Caco-2 (cell line): Measurements from ENCODE around the gene ZMYND19. TPM values are rescaled to one million over a fixed set of nuclear protein-coding genes. Genes with fewer than 3 reads are reported as not detected.
A peak's percentile ranks its signal among the peaks of the same experiment; 100 is the strongest.

ENCODE experiments used
- BruUV-seq: library from RNA; stranded (reverse); fragments of 400-500 nt; replicated peaks from 2 replicates; lab custom pipeline; 2021; lab: Mats Ljungman, UMichigan
- CTCF ChIA-PET: fragments of 300-600 bp; sonication (Branson Sonifier 250); formaldehyde crosslinking; loops from one replicate; lab custom pipeline; 2022; ENCODE audit warnings: antibody characterized with exemption; lab: Charles Lee
- POLR2A ChIA-PET: fragments of 300-600 bp; sonication (Branson Sonifier 250); formaldehyde crosslinking; loops from one replicate; lab custom pipeline; 2022; ENCODE audit warnings: antibody characterized with exemption; lab: Charles Lee
- DNase-seq, 2 experiments: peaks; one replicate each; pipeline versions ENCODE4 v3.0.0 to v3.0.0-alpha.2; 2020 to 2022
- H3K27me3 ChIP-seq: replicated peaks from 2 replicates; pipeline ENCODE4 v1.6.0; 2011; ENCODE audit warnings: low read length; ENCODE audit not compliant: control insufficient read depth, insufficient read depth
- H3K36me3 ChIP-seq: 2 replicates; pipeline ENCODE4 v1.5.1; 2011; ENCODE audit warnings: low read length; ENCODE audit not compliant: control insufficient read depth, insufficient read depth
- H3K4me1 ChIP-seq: fragments of 250-450 bp; sonication (Bioruptor Pico); 2 replicates; pipeline ENCODE4 v1.5.1; 2020; ENCODE audit warnings: mild to moderate bottlenecking
- H3K4me3 ChIP-seq: 2 replicates; pipeline ENCODE4 v1.5.1; 2011; ENCODE audit warnings: low read depth, mild to moderate bottlenecking, control low read depth, low read length
- H3K9me3 ChIP-seq: fragments of 250-450 bp; sonication (Bioruptor Pico); 2 replicates; pipeline ENCODE4 v1.5.1; 2020; ENCODE audit warnings: mild to moderate bottlenecking, moderate library complexity
- H3K27ac Mint-ChIP-seq: one replicate; pipeline ENCODE4 v1.8.0; 2022; ENCODE audit warnings: mixed read lengths; ENCODE audit not compliant: unreplicated experiment
- H3K27me3 Mint-ChIP-seq: one replicate; pipeline ENCODE4 v1.8.0; 2022; ENCODE audit warnings: mixed read lengths; ENCODE audit not compliant: insufficient read depth, unreplicated experiment
- H3K36me3 Mint-ChIP-seq: one replicate; pipeline ENCODE4 v1.8.0; 2022; ENCODE audit warnings: mild to moderate bottlenecking, mixed read lengths; ENCODE audit not compliant: insufficient read depth, unreplicated experiment
- H3K4me1 Mint-ChIP-seq: one replicate; pipeline ENCODE4 v1.8.0; 2022; ENCODE audit warnings: low read depth, mixed read lengths; ENCODE audit not compliant: unreplicated experiment
- H3K4me3 Mint-ChIP-seq: one replicate; pipeline ENCODE4 v1.8.0; 2022; ENCODE audit warnings: mild to moderate bottlenecking, moderate library complexity, mixed read lengths; ENCODE audit not compliant: unreplicated experiment
- H3K9me3 Mint-ChIP-seq: one replicate; pipeline ENCODE4 v1.8.0; 2022; ENCODE audit warnings: mixed read lengths; ENCODE audit not compliant: unreplicated experiment
- CTCF ChIP-seq, 2 experiments: fragments of 200-600 bp in 1 of 2; IDR thresholded peaks; 1 replicate in 1 of 2; 2 replicates in 1 of 2; pipeline versions ENCODE4 v1.5.1 to v1.8.0; 2011 to 2022; ENCODE audit warnings: antibody characterized with exemption in 1 of 2, control low read depth in 1 of 2, inconsistent platforms in 1 of 2, low read depth in 1 of 2, low read length in 1 of 2, mild to moderate bottlenecking in 1 of 2, moderate library complexity in 1 of 2; ENCODE audit not compliant: insufficient read depth in 1 of 2, severe bottlenecking in 1 of 2, unreplicated experiment in 1 of 2
- intact Hi-C: fragments of 100-400 bp; cut with micrococcal nuclease; formaldehyde crosslinking; loops from one replicate; pipeline ENCODE4 v1.10.0; 2022; ENCODE audit not compliant: unreplicated experiment
- total RNA-seq: library from RNA; stranded (reverse); gene quantifications from 2 replicates; pipeline ENCODE4 v1.2.3, GENCODE V29; 2022

The ZMYND19 gene
- total RNA-seq, 1 experiment from 2014 or later, result 66.3 TPM

GRCh38 chr9:137618105-137619067 lies 28.1 kb upstream of the ZMYND19 start, which contains the start of gene EHMT1:
Gene EHMT1 (plus strand): TSS chr9:137619005. CDS start chr9:137619029, 24 bp downstream.
- peaks cover 3% of the 10 kb centered on the region for H3K36me3 ChIP-seq
- no peaks in the 10 kb centered on the region for H3K9me3 Mint-ChIP-seq
- intact Hi-C loops, result no loop called here
- peaks cover 65% of the 10 kb centered on the region for H3K36me3 Mint-ChIP-seq
- H3K27me3 ChIP-seq, result no peaks in the 10 kb centered on the region
- BruUV-seq, result TSS peak; percentile 72
- H3K4me1 ChIP-seq, result peaks cover 6% of the 10 kb centered on the region; the same call in 1 of the 2 replicates
- H3K9me3 ChIP-seq, result no peaks in the 10 kb centered on the region
- peak within 1 kb of the TSS; percentile 92 for H3K27ac Mint-ChIP-seq
- TF ChIP-seq CTCF (IDR thresholded peaks at IDR 0.05; ENCODE audit: insufficient read depth in 1 of 2, low read depth in 1 of 2, low read length in 1 of 2, severe bottlenecking in 1 of 2, unreplicated experiment in 1 of 2), result no peak
- peak within 1 kb of the TSS; percentile 72 for H3K4me3 ChIP-seq
- POLR2A ChIA-PET, result interaction anchor here (0.9 to 1.2 kb wide), 2 partner anchors 13 to 28 kb away, joined by 3 to 7 read pairs; partner anchors contain the start of gene ARRDC1
- peak; percentile 82 to 94 for DNase-seq
- CTCF ChIA-PET, result interaction anchor here (0.6 to 0.9 kb wide), 2 partner anchors 38 to 40 kb away, joined by 3 read pairs; no protein-coding TSS in a partner anchor
- H3K4me1 Mint-ChIP-seq, result peaks cover 18% of the 10 kb centered on the region
- H3K4me3 Mint-ChIP-seq, result peak within 1 kb of the TSS; percentile 88
- no peaks in the 10 kb centered on the region for H3K27me3 Mint-ChIP-seq

GRCh38 chr9:137615387-137615871 lies 25.1 kb upstream of the ZMYND19 start:
- H3K27me3 ChIP-seq, result no peaks in the 10 kb centered on the region
- intact Hi-C loops, result no loop called here
- H3K9me3 Mint-ChIP-seq, result no peaks in the 10 kb centered on the region
- H3K36me3 ChIP-seq, result no peaks in the 10 kb centered on the region; the same call in none of the 2 replicates
- POLR2A ChIA-PET, result no interaction called here
- H3K36me3 Mint-ChIP-seq, result peaks cover 80% of the 10 kb centered on the region
- no peaks in the 10 kb centered on the region for H3K27me3 Mint-ChIP-seq
- no peak overlapping the region for H3K4me3 ChIP-seq
- no peak overlapping the region for H3K4me3 Mint-ChIP-seq
- no peaks in the 10 kb centered on the region for H3K9me3 ChIP-seq
- peaks cover 27% of the 10 kb centered on the region for H3K4me1 Mint-ChIP-seq
- H3K4me1 ChIP-seq, result peaks cover 33% of the 10 kb centered on the region
- TF ChIP-seq CTCF (IDR thresholded peaks at IDR 0.05; ENCODE audit: insufficient read depth in 1 of 2, low read depth in 1 of 2, low read length in 1 of 2, severe bottlenecking in 1 of 2, unreplicated experiment in 1 of 2), result no peak
- no peak overlapping the region for H3K27ac Mint-ChIP-seq
- no peak for DNase-seq
- BruUV-seq, result no TSS peak
- CTCF ChIA-PET, result no interaction called here

GRCh38 chr9:137614631-137615386 lies 24.5 kb upstream of the ZMYND19 start:
- Histone ChIP-seq H3K4me3 (no peak overlapping the region), H3K4me1 (peaks cover 33% of the 10 kb centered on the region), H3K9me3 (no peaks in the 10 kb centered on the region), H3K36me3 (no peaks in the 10 kb centered on the region; the same call in none of the 2 replicates), H3K27me3 (no peaks in the 10 kb centered on the region)
- intact Hi-C loops, result no loop called here
- CTCF ChIA-PET, result no interaction called here
- Mint-ChIP-seq H3K4me1 (peaks cover 24% of the 10 kb centered on the region), H3K27me3 (no peaks in the 10 kb centered on the region), H3K27ac (peak overlapping the region; percentile 73), H3K9me3 (no peaks in the 10 kb centered on the region), H3K4me3 (peak overlapping the region; percentile 51), H3K36me3 (peaks cover 77% of the 10 kb centered on the region)
- POLR2A ChIA-PET, result no interaction called here
- DNase-seq, result no peak
- BruUV-seq, result no TSS peak
- TF ChIP-seq CTCF (IDR thresholded peaks at IDR 0.05; ENCODE audit: insufficient read depth in 1 of 2, low read depth in 1 of 2, low read length in 1 of 2, severe bottlenecking in 1 of 2, unreplicated experiment in 1 of 2), result no peak
